GM12891 (cell line): ENCODE measurements around the gene AKAP14.

Experiments used
- PAX5 ChIP-seq: IDR thresholded peaks from 2 replicates; pipeline ENCODE4 v1.6.1; 2011; ENCODE audit warnings: low read length, moderate library complexity, mild to moderate bottlenecking; ENCODE audit not compliant: insufficient read depth, severe bottlenecking
- POLR2A ChIP-seq: IDR thresholded peaks from 2 replicates; pipeline ENCODE4 v1.6.1; 2011; ENCODE audit warnings: low read depth, low read length, control low read depth
- POLR2AphosphoS5 ChIP-seq: IDR thresholded peaks from 2 replicates; pipeline ENCODE4 v1.6.1; 2011; ENCODE audit warnings: low read depth, low read length, control low read depth
- POU2F2 ChIP-seq: IDR thresholded peaks from 2 replicates; pipeline ENCODE4 v1.6.1; 2011; ENCODE audit warnings: low read depth, mild to moderate bottlenecking, control low read depth, low read length, moderate library complexity
- SPI1 ChIP-seq: IDR thresholded peaks from 2 replicates; pipeline ENCODE4 v1.6.1; 2011; ENCODE audit warnings: low read depth, low read length, control low read depth
- TAF1 ChIP-seq: IDR thresholded peaks from 2 replicates; pipeline ENCODE4 v1.6.1; 2011; ENCODE audit warnings: low read depth, low read length, control low read depth

DNA sequence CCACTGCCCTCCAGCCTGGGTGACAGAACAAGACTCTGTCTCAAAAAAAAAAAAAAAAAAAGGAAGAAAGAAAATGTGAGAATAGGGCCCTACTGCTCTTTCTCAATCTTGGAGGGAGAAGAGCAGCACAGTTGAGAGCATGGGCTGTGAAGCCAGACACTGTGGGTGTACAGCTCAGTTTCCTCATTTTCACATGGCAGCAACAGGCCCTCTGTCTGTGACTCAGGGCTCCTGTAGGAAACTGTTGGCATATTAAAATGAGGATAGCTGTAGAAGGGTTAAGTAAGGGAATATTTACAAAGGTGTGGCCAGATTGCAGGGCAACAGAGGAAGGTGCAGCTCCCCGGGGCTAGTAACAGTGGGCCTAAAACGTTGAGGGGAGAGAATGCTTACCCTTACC, 3.4 kb downstream of the AKAP14 start:
- no peak for TF ChIP-seq POLR2AphosphoS5
- TF ChIP-seq POLR2A: no peak
- TF ChIP-seq PAX5: no peak
- no peak for TF ChIP-seq SPI1
- no peak for TF ChIP-seq TAF1
- no peak for TF ChIP-seq POU2F2
